ENCODE results near the gene ACKR2. TPM values are rescaled to one million over a fixed set of nuclear protein-coding genes. Genes with fewer than 3 reads are reported as not detected.

ACKR2 gene
- total RNA-seq, 1 experiment from 2014 or later, result not detected

DNA sequence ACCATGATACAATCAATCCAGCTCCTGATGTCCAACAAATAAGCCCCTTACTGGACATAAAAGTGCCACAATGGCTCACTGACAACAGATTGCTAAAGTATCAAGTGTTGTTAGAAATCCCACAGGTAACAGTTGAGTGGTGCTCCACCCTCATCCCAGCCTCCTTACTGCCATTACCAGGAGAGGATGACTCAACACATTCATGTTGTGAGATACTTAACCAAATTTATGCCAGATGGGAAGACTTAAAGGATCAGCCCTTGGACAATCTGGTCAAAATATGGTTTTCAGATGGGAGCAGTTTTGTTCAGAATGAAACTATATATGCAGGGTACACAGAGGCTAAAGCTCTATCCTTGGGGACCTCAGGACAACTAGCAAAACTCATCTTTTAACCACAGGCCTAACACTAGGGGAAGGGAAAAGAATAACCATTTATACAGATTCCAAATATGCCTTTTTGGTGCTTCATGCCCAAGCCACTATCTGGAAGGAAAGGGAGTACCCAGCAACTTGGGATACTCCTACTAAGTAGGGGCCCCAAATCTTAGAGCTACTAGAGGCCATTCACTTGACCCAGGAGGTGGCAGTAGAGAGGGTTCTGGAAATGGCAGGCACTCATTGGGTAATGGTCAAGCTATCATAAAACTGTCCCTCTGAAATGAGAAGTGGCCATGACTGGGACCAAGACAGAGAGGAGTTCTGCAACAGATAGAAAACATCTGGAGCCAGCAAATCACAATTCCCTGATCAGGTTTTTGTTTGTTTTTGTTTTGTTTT is 89.8 kb downstream of the ACKR2 start:
- Mint-ChIP-seq H3K4me1 (peaks cover 10 to 14% of the 10 kb centered on the region in 2 experiments), H3K9me3 (peaks cover 0 to 2% of the 10 kb centered on the region in 2 experiments; a peak in 3 of 5 replicates), H3K36me3 (ENCODE audit: insufficient read depth in 1 of 3, low read depth in 3 of 3) (no peaks in the 10 kb centered on the region; a peak in 1 of 7 replicates), H3K27ac (no peak overlapping the region), H3K27me3 (ENCODE audit: low read depth) (no peaks in the 10 kb centered on the region; the same call in 1 of the 2 replicates), H3K4me3 (no peak overlapping the region)
- H3K56ac ChIP-seq (ENCODE audit: insufficient read length, low read depth, low read length), result no peak overlapping the region
- no peak overlapping the region for H2BK12ac ChIP-seq (ENCODE audit: insufficient read length, low read depth, low read length)
- H4K91ac ChIP-seq (ENCODE audit: insufficient read length, low read depth, low read length), result no peak overlapping the region
- no peak overlapping the region for H3K14ac ChIP-seq (ENCODE audit: insufficient read depth, low read length)
- H4K5ac ChIP-seq (ENCODE audit: insufficient read length, low read depth, low read length), result no peak overlapping the region
- H3K79me1 ChIP-seq (ENCODE audit: insufficient read depth, low read depth, low read length, poor library complexity, severe bottlenecking), result no peaks in the 10 kb centered on the region
- DNase-seq, result no peak
- H3K18ac ChIP-seq (ENCODE audit: insufficient read length, low read depth, low read length), result no peak overlapping the region
- H3K23ac ChIP-seq (ENCODE audit: insufficient read length, low read depth, low read length), result no peak overlapping the region
- H2AFZ ChIP-seq (ENCODE audit: low read length), result no peak overlapping the region
- H2BK15ac ChIP-seq (ENCODE audit: low read depth, low read length), result no peak overlapping the region
- no peaks in the 10 kb centered on the region for H3K9me3 ChIP-seq (ENCODE audit: control insufficient read depth, low read depth, low read length)
- H3K27me3 ChIP-seq (ENCODE audit: insufficient read depth, low read length), result no peaks in the 10 kb centered on the region
- H4K8ac ChIP-seq (replicated peaks; ENCODE audit: insufficient read length, low read depth, low read length), result no peak overlapping the region
- no peak overlapping the region for H2BK5ac ChIP-seq (ENCODE audit: insufficient read length, low read length)
- no peak overlapping the region for H2BK120ac ChIP-seq (ENCODE audit: low read depth, low read length, poor library complexity, severe bottlenecking)
- H3K27ac ChIP-seq (ENCODE audit: insufficient read length, low read depth, low read length), result no peak overlapping the region
- H3K79me2 ChIP-seq (ENCODE audit: insufficient read depth, low read length), result no peaks in the 10 kb centered on the region
- no peak overlapping the region for H3K4ac ChIP-seq (ENCODE audit: low read depth, low read length)
- no peak overlapping the region for H3K4me2 ChIP-seq (ENCODE audit: insufficient read depth, insufficient read length, low read length)
- no peak overlapping the region for H2AK5ac ChIP-seq (ENCODE audit: insufficient read length, low read length)
- no peak overlapping the region for H2BK20ac ChIP-seq (ENCODE audit: low read depth, low read length, poor library complexity, severe bottlenecking)
- H3K4me1 ChIP-seq (ENCODE audit: insufficient read depth, low read length), result no peaks in the 10 kb centered on the region; the same call in 1 of the 2 replicates
- H3K23me2 ChIP-seq (ENCODE audit: insufficient read length, low read depth, low read length, poor library complexity, severe bottlenecking), result no peaks in the 10 kb centered on the region
- TF ChIP-seq, protein P1, sequence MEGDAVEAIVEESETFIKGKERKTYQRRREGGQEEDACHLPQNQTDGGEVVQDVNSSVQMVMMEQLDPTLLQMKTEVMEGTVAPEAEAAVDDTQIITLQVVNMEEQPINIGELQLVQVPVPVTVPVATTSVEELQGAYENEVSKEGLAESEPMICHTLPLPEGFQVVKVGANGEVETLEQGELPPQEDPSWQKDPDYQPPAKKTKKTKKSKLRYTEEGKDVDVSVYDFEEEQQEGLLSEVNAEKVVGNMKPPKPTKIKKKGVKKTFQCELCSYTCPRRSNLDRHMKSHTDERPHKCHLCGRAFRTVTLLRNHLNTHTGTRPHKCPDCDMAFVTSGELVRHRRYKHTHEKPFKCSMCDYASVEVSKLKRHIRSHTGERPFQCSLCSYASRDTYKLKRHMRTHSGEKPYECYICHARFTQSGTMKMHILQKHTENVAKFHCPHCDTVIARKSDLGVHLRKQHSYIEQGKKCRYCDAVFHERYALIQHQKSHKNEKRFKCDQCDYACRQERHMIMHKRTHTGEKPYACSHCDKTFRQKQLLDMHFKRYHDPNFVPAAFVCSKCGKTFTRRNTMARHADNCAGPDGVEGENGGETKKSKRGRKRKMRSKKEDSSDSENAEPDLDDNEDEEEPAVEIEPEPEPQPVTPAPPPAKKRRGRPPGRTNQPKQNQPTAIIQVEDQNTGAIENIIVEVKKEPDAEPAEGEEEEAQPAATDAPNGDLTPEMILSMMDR (conservative IDR thresholded peaks at IDR 0.05), result peak; percentile 40
- H4K20me1 ChIP-seq (ENCODE audit: control insufficient read depth, insufficient read depth, insufficient read length), result no peaks in the 10 kb centered on the region
- H3T11ph ChIP-seq (ENCODE audit: low read length), result no peak overlapping the region
- no peak overlapping the region for H3K9ac ChIP-seq (ENCODE audit: extremely low read depth, insufficient read length, low read length)
